Endodermal cell (in vitro differentiated cells): ENCODE results near the gene SPACA7. TPM values are rescaled to one million over a fixed set of nuclear protein-coding genes. Genes with fewer than 3 reads are reported as not detected.

ENCODE experiments used
- DNase-seq: peaks from one replicate; pipeline ENCODE4 v3.0.0-alpha.2; 2017
- H3K27ac ChIP-seq: 2 replicates; pipeline ENCODE4 v1.5.1; 2013; ENCODE audit warnings: mild to moderate bottlenecking, low read depth, low read length, moderate library complexity
- H3K27me3 ChIP-seq: 2 replicates; pipeline ENCODE4 v1.6.1; 2013; ENCODE audit warnings: mild to moderate bottlenecking, low read length, moderate library complexity; ENCODE audit not compliant: insufficient read depth, control insufficient read depth, poor library complexity, severe bottlenecking
- H3K36me3 ChIP-seq: 2 replicates; pipeline ENCODE4 v1.7.0; 2013; ENCODE audit warnings: mild to moderate bottlenecking, low read length, moderate library complexity; ENCODE audit not compliant: control insufficient read depth, insufficient read depth
- H3K4me1 ChIP-seq: one replicate; pipeline ENCODE4 v1.7.0; 2013; ENCODE audit warnings: low read length; ENCODE audit not compliant: control insufficient read depth, insufficient read depth
- H3K4me3 ChIP-seq: 2 replicates; pipeline ENCODE4 v1.5.1; 2013; ENCODE audit warnings: mild to moderate bottlenecking, low read length, moderate library complexity
- H3K9ac ChIP-seq: 2 replicates; pipeline ENCODE4 v1.6.1; 2013; ENCODE audit warnings: mild to moderate bottlenecking, low read length, moderate library complexity; ENCODE audit not compliant: poor library complexity, severe bottlenecking; ENCODE audit errors: extremely low read depth
- H3K9me3 ChIP-seq: 2 replicates; pipeline ENCODE4 v1.6.1; 2013; ENCODE audit warnings: mild to moderate bottlenecking, low read length, moderate library complexity; ENCODE audit not compliant: control insufficient read depth
- H3K27ac Mint-ChIP-seq: 2 replicates; pipeline ENCODE4 v1.8.0; 2020; ENCODE audit warnings: mixed read lengths
- H3K27me3 Mint-ChIP-seq: 2 replicates; pipeline ENCODE4 v1.8.0; 2021; ENCODE audit warnings: mild to moderate bottlenecking, mixed read lengths; ENCODE audit not compliant: insufficient read depth
- H3K36me3 Mint-ChIP-seq: 2 replicates; pipeline ENCODE4 v1.8.0; 2020; ENCODE audit warnings: low read depth, mixed read lengths
- H3K4me1 Mint-ChIP-seq: 2 replicates; pipeline ENCODE4 v1.8.0; 2020; ENCODE audit warnings: mixed read lengths
- H3K4me3 Mint-ChIP-seq: 2 replicates; pipeline ENCODE4 v1.8.0; 2020; ENCODE audit warnings: mild to moderate bottlenecking, moderate library complexity, mixed read lengths
- H3K9me3 Mint-ChIP-seq: 2 replicates; pipeline ENCODE4 v1.8.0; 2020; ENCODE audit warnings: mild to moderate bottlenecking, mixed read lengths
- WGBS, 2 experiments: methylation state at CpG; one replicate each; pipeline versions ENCODE4 v1.1.5 to v1.1.7; 2013; ENCODE audit warnings: missing lambda C conversion rate in 2 of 2, mixed read lengths in 1 of 2; ENCODE audit not compliant: insufficient coverage in 1 of 2, insufficient read length in 1 of 2; 5-methylcytosine and 5-hydroxymethylcytosine counted together
- total RNA-seq, 2 donors: library from RNA; stranded (reverse); fragmentation: NEBNext Ultra II Directional in 1 of 2; extraction: Animal tissue kit (Norgen Biotek cat#: 25700) in 1 of 2; gene quantifications; 2 replicates in 1 of 2; 3 replicates in 1 of 2; pipeline ENCODE4 v1.2.1, GENCODE V29; 2021
- TF ChIP-seq, protein P1 (sequence below): fragments of 200-600 bp; sonication (generic); conservative IDR thresholded peaks from 2 replicates; pipeline ENCODE4 v1.5.0; 2021; ENCODE audit warnings: antibody characterized with exemption, mild to moderate bottlenecking

Gene SPACA7
- total RNA-seq, 2 donors from 2014 or later = not detected

DNA sequence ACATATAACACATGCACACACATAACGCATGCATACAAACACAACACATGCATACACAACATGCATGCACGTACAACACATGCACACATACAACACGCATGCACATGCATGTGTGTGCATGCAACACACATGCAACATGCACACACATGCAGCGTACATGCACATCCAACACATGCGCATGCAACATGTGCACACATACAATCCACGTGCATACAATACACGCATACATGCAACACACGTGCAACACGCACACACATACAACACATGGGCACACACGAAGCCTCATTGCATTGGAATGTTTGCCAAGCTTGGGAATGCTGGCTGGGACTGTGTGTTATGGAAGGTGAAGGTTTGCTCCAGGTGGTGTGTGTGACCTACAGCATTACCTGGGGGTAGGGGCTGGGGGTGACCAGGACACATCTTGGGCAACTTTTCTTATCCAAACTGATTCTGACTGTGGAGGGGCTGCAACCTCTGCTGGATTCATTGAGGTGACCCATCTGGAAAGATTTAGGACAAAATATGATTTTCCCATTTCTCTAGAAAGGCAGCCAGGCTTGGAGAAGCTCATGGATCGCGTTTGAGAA, 58.9 kb downstream of the SPACA7 start:
- peak; percentile 28 for DNase-seq
- H3K9me3 ChIP-seq = peaks cover 17% of the 10 kb centered on the region
- no peaks in the 10 kb centered on the region for H3K4me1 ChIP-seq
- peaks cover 3% of the 10 kb centered on the region for H3K27me3 Mint-ChIP-seq
- H3K9ac ChIP-seq = no peak overlapping the region
- no peak overlapping the region for H3K27ac Mint-ChIP-seq
- H3K27ac ChIP-seq = no peak overlapping the region
- H3K36me3 Mint-ChIP-seq = no peaks in the 10 kb centered on the region
- WGBS, 2 experiments = 84 to 90% methylated on average over 5 to 12 of the region's 12 CpGs
- no peak overlapping the region for H3K4me3 ChIP-seq
- TF ChIP-seq, protein P1, sequence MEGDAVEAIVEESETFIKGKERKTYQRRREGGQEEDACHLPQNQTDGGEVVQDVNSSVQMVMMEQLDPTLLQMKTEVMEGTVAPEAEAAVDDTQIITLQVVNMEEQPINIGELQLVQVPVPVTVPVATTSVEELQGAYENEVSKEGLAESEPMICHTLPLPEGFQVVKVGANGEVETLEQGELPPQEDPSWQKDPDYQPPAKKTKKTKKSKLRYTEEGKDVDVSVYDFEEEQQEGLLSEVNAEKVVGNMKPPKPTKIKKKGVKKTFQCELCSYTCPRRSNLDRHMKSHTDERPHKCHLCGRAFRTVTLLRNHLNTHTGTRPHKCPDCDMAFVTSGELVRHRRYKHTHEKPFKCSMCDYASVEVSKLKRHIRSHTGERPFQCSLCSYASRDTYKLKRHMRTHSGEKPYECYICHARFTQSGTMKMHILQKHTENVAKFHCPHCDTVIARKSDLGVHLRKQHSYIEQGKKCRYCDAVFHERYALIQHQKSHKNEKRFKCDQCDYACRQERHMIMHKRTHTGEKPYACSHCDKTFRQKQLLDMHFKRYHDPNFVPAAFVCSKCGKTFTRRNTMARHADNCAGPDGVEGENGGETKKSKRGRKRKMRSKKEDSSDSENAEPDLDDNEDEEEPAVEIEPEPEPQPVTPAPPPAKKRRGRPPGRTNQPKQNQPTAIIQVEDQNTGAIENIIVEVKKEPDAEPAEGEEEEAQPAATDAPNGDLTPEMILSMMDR = no peak
- peaks cover 24% of the 10 kb centered on the region for H3K9me3 Mint-ChIP-seq
- no peaks in the 10 kb centered on the region for H3K4me1 Mint-ChIP-seq
- H3K36me3 ChIP-seq = no peaks in the 10 kb centered on the region
- no peaks in the 10 kb centered on the region for H3K27me3 ChIP-seq
- no peak overlapping the region for H3K4me3 Mint-ChIP-seq

DNA sequence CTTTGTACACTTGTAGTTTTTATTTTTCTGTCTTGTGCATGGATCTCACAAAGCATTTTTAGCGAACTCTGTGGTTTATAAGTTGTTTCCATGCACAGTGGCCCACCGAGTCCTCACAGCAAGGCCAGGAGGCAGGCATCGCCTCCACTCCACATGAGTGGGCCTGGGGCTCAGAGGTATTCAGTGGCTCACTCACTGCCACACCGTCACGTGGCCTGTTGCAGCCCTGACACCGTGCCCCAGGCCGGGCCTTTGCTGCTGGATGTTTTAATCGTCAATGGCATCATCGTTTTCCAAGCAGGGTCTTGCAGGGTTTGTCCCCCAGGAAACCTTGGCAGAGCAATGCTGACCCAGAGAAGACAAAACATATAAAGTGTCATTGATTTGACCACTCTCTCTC, 59.8 kb downstream of the SPACA7 start:
- 86 to 89% methylated on average over 8 to 9 of the region's 9 CpGs for WGBS, 2 experiments
- H3K27me3 ChIP-seq = no peaks in the 10 kb centered on the region
- TF ChIP-seq, protein P1 = no peak
- Mint-ChIP-seq H3K36me3 (no peaks in the 10 kb centered on the region), H3K4me1 (no peaks in the 10 kb centered on the region), H3K9me3 (peaks cover 18% of the 10 kb centered on the region), H3K4me3 (no peak overlapping the region), H3K27ac (no peak overlapping the region), H3K27me3 (peaks cover 8% of the 10 kb centered on the region)
- no peak overlapping the region for H3K9ac ChIP-seq
- H3K4me3 ChIP-seq = no peak overlapping the region
- no peak overlapping the region for H3K27ac ChIP-seq
- H3K36me3 ChIP-seq = no peaks in the 10 kb centered on the region
- DNase-seq = no peak
- H3K4me1 ChIP-seq = no peaks in the 10 kb centered on the region
- H3K9me3 ChIP-seq = peaks cover 10% of the 10 kb centered on the region

DNA sequence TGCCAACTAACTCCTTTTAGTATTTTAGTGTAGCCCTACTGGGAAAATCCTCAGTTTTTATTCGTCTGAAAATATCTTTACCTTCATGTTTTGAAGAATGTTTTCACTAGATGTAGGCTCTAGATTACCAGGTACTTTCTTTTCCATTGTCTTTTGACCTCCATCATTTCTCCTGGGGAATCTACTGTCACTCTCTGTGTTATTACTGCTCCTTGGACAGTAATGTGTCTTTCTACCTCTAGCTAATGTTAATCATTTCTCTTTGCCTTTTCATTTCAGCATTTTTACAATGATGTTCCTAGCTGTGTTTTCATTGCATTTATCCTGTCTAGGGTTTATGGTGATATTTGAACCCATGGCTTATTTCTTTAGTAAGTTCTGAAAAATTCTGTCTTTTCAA, 61.9 kb downstream of the SPACA7 start:
- Histone ChIP-seq H3K36me3 (no peaks in the 10 kb centered on the region), H3K4me1 (no peaks in the 10 kb centered on the region), H3K9ac (no peak overlapping the region), H3K9me3 (peaks cover 10% of the 10 kb centered on the region), H3K27me3 (peaks cover 3% of the 10 kb centered on the region), H3K27ac (no peak overlapping the region), H3K4me3 (no peak overlapping the region)
- H3K36me3 Mint-ChIP-seq = no peaks in the 10 kb centered on the region
- no peak overlapping the region for H3K4me3 Mint-ChIP-seq
- H3K9me3 Mint-ChIP-seq = peaks cover 15% of the 10 kb centered on the region
- H3K27me3 Mint-ChIP-seq = peaks cover 13% of the 10 kb centered on the region
- H3K4me1 Mint-ChIP-seq = no peaks in the 10 kb centered on the region
- no peak for DNase-seq
- TF ChIP-seq, protein P1 = no peak
- WGBS, 2 experiments = 83% methylated on average over 1 of the region's 1 CpG; no CpG with 5 or more reads in 1 of the 2 experiments
- no peak overlapping the region for H3K27ac Mint-ChIP-seq
